KBM-7 (cell line): ENCODE measurements around the gene CHRNG.

ENCODE experiments used
- DNase-seq: peaks from one replicate; pipeline ENCODE4 v3.0.0-alpha.2; 2015
- in situ Hi-C: fragments of 300-500 bp; cut with MboI; formaldehyde crosslinking; loops from 2 replicates; pipeline ENCODE4 v1.14.3; 2020; ENCODE audit warnings: low sequenced_read_pairs, low pct_unique_long_range_greater_than_20kb, mixed read lengths

The CHRNG gene, protein sequence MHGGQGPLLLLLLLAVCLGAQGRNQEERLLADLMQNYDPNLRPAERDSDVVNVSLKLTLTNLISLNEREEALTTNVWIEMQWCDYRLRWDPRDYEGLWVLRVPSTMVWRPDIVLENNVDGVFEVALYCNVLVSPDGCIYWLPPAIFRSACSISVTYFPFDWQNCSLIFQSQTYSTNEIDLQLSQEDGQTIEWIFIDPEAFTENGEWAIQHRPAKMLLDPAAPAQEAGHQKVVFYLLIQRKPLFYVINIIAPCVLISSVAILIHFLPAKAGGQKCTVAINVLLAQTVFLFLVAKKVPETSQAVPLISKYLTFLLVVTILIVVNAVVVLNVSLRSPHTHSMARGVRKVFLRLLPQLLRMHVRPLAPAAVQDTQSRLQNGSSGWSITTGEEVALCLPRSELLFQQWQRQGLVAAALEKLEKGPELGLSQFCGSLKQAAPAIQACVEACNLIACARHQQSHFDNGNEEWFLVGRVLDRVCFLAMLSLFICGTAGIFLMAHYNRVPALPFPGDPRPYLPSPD

DNA sequence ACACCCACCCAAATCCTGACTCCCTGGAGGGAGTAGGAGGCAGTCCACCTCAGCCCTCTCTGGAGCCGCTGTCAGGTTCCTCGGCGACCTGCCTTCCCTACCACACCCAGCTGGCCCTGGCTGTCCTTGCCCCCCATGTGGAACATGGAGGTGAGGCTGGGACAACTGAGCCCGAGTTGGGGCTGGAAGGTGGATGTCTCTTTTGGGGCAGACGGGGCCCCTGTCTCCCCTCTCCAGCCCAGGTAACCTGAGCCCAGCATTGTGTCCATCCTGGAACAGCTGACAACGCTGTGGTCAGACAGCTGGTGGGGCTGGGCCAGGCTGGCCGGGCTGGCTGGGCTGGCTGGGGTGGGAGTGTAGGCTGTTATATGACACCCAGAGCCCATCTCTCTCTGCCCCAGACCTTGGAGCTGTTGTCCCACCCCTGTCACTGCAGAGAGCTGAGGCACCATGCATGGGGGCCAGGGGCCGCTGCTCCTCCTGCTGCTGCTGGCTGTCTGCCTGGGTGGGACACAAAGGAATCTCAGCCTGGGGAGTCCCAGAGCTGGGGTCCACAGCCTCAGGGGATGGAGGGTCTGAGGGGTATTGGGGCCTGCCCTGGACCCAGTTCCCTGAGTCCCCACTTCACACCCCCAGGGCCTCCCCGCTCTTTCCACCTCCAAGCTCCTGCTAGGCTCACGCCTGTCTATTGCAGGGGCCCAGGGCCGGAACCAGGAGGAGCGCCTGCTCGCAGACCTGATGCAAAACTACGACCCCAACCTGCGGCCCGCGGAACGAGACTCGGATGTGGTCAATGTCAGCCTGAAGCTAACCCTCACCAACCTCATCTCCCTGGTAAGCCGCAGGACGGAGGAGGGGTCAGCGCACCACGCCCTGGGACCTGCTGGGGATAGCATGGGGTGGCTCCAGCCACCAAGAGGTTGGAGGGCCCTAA lies at the start of gene CHRNG:
CHRNG (plus strand) TSS at position 395 of the 934 bp plus-strand sequence; CDS start at position 451, 56 bp downstream.
- no peak for DNase-seq
- in situ Hi-C loops = no loop called here

DNA sequence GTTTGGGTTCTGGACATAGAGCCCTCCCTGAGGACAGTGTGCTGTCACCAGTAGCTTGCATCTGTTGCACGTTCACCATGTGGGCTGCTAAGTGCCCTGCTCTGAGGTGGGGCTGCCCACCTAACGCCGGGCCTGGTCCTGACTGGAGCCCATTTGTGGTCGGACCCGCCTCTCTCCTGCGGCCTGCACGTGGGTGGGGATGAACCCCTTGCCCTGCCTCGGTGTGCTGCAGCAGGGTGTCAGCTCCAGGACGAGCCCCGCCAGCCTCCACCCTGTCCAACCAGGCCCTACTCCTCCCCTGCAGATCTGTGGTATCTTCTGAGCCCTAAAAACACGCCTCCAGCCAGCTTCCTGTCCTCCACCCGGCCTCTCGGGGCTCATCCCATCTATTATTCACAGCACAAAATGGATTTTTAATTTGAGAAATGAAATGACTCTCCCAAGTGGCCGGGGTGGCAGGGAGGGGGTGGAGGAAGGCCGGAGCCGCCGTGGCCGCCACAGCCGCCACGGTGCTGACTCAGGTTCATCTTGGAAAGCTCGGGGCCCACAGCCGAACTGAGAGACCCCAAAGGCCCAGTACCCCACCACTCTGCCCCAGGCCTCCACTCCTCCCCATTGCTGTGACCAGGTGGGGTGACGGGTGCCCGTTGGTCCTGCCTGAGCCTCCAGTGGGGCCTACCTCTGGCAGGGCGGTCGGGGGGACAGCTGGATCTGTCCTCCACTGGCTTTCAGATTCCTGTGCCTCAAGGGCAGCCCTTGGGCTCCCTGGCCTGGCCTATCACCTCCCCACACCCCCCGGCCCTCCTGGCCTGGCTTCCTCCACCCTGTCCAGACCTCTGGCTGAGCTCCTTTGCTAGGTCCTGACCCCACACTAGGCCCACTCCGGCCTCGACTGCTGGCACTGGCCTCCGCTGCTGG lies 49.0 kb upstream of the CHRNG start:
- DNase-seq = no peak
- in situ Hi-C loops = no loop called here

GRCh38 chr2:232491139-232491780 lies 48.2 kb upstream of the CHRNG start:
- in situ Hi-C loops = no loop called here
- DNase-seq = no peak

DNA sequence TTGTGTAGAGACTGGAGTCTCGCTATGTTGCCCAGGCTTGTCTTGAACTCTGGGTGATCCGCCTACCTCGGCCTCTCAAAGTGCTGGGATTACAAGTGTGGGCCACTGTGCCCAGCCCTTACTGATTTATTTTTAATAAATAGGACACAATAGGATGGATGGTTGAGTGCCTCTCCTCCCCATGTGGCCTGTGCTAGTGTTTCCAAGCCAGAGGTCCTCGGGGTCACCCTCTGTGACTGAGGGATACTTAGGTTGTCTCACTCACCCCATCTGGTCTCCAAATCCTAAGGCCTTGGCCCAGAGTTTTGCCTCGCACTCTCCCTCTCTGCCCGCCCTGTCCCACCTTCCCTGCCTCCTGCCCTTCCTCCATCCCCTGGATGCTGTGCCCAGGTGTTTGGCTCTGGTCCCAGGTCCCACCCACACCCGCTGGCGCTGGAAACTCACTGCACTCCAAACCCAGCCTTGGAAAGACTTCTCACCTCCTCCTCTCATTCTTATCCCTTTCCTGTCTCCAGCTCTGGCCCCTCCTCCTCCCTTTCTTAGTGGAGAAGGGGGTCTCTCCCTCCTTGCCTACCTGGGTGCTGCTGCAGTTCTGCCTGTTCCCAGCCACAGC lies 47.1 kb upstream of the CHRNG start:
- no peak for DNase-seq
- in situ Hi-C loops = no loop called here

- in situ Hi-C loops = no loop called here
- no peak for DNase-seq
These were observed 46.4 kb upstream of the CHRNG start for GRCh38 chr2:232492963-232493700.

GRCh38 chr2:232493701-232494474 lies 45.6 kb upstream of the CHRNG start:
- DNase-seq = no peak
- in situ Hi-C loops = no loop called here

- in situ Hi-C loops = no loop called here
- DNase-seq = no peak
These were observed 45.0 kb upstream of the CHRNG start for GRCh38 chr2:232494542-232494941.

DNA sequence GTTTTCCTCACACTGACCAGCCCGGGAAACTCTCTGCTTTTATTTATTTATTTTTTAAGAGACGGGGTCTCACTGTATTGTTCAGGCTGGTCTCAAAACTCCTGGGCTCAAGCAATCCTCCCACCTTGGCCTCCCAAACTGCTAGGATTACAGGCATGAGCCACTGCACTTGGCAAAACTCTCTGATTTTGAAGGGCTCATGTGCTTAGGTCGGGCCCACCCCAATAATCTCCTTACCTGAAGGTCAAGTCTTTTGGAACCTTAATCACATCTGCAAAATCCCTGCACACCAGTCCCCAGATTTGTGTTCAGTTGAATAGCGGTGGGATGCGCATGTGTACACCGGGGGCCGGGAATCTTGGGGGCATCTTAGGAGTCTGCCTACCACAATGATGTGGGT lies 44.2 kb upstream of the CHRNG start:
- no peak for DNase-seq
- in situ Hi-C loops = no loop called here

DNA sequence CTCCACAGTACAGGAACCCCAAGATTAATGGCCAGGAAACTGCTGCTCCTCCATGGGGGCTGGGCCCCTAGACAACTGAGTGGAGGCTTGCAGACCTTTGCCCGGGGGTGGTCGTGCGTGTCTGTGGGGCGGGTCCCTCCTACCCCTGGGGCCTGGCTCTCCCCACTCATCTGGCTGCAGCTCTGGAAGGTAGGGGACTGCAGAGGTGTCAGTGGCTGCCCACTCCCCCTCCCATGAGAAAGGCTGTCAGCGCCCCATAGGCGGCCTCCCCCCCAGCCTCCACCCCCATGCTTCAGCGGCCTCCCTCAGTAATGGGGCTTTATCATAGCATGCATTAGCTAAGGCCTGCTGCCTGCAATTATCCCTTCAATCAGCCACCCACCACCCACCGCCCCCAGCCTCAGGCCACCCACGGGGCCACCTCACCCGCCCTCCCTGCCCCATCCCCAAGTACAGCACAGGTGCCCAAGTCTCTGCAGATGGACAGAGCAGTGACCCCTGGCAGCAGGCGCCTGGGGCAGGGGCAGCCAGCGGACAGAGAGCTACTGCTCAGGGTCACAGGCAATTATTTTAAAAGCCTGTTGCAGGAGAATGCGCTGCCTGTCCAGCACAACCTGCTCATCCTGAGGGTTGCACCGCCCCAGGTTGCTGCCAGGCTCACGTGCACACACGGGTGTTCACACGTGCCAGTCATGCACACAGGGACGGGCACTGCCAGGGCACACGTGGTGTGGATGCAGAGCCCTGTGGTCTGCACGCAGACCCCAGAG lies 42.8 kb upstream of the CHRNG start:
- in situ Hi-C loops = no loop called here
- no peak for DNase-seq

DNA sequence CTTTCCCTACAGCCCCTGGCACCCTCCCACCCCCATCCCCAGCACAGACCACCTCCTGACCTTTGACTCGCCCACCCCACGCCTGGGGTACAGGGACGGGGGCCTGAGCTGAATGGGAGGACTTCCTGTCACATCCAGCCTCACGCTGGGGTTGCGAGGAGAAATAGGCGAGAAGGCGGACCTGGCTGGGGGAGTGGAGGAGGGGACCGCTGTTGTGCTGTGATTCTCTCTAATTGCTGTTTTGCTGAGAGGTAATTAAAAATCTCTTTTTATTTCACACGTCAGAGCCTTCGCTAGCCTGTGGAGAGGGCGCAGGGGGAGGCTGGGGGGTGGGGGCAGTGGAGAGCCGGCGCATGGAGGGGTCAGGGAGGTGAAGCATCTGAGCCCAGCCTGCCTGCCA lies 42.1 kb upstream of the CHRNG start:
- no peak for DNase-seq
- in situ Hi-C loops = no loop called here

DNA sequence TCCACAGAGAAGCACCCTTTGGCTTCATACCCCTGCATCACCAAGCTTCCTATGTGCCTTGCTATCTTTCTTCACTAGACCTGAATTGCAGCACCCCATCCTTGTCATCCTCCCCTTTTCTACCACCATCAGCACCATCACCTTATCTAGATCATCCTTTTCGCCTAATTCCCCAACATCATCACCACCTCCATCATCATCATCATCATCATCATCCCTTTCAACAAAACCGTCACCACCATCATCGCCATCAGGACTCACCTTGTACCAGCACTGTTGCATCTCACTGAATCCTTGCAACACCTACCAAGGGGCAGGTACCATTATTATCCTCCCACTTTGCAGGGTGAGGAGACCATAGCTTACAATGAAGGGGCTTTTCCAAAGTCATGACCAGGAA lies 41.0 kb upstream of the CHRNG start:
- in situ Hi-C loops = no loop called here

GRCh38 chr2:232501331-232501771 lies 38.1 kb upstream of the CHRNG start:
- DNase-seq = no peak
- in situ Hi-C loops = no loop called here

More for the DNA sequence above, 41.0 kb upstream of the CHRNG start:
- DNase-seq = no peak

GRCh38 chr2:232501794-232502390 lies 37.6 kb upstream of the CHRNG start:
- no peak for DNase-seq
- in situ Hi-C loops = no loop called here

DNA sequence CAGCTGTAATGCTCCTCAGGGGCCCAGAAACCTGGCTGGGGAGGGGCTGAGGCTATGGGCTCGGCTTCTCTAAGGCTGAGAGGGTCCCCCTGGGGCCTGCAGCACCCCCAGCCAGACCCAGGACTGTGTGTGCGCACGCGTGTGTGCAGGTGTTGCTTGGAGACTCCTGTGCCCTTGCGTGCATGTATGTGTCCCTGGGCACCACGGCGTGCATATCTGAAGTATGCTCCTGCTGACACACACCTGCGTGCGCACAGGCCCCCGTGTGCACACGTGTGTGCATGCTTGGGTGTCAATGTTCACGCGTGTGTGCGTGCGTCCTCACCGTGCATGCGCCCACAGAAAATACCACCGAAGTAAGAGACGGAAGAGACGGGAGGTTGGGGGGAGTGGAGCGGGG lies 37.0 kb upstream of the CHRNG start:
- in situ Hi-C loops = no loop called here
- DNase-seq = no peak

GRCh38 chr2:232502911-232503808 lies 36.3 kb upstream of the CHRNG start:
- DNase-seq = no peak
- in situ Hi-C loops = no loop called here
